Endothelial cell of umbilical vein (primary cell): ENCODE data around the gene COL20A1. TPM values are rescaled to one million over a fixed set of nuclear protein-coding genes. Genes with fewer than 3 reads are reported as not detected.

Experiments
- BruUV-seq: library from RNA; stranded (reverse); fragments of 400-500 nt; replicated peaks from 2 replicates; lab custom pipeline; 2021; lab: Mats Ljungman, UMichigan
- CTCF ChIA-PET: fragments of 300-600, 350-600 bp; sonication (Branson Sonifier 250); formaldehyde crosslinking; loops from one replicate; lab custom pipeline; 2021; ENCODE audit warnings: antibody characterized with exemption, inconsistent platforms; lab: Charles Lee
- POLR2A ChIA-PET: fragments of 300-600, 350-600 bp; sonication (Branson Sonifier 250); formaldehyde crosslinking; loops from one replicate; lab custom pipeline; 2021; ENCODE audit warnings: antibody characterized with exemption, inconsistent platforms; lab: Charles Lee
- DNase-seq: peaks from one replicate; pipeline ENCODE4 v3.0.0-alpha.2; 2011; ENCODE audit warnings: low read depth, low spot score
- FAIRE-seq: peaks from 2 replicates; lab custom pipeline; 2011; peaks lifted over from hg19 to GRCh38; lab: Jason Lieb, UNC
- H2AFZ ChIP-seq: 2 replicates; pipeline ENCODE4 v1.6.0; 2012; ENCODE audit warnings: low read depth, low read length, control low read depth, inconsistent platforms
- H3K27ac ChIP-seq: 2 replicates; pipeline ENCODE4 v1.5.1; 2011; ENCODE audit warnings: low read depth, mild to moderate bottlenecking, control low read depth, low read length, moderate library complexity; ENCODE audit not compliant: insufficient read depth
- H3K27me3 ChIP-seq, 2 experiments: 2 replicates each; pipeline versions ENCODE4 v1.6.0 to v1.6.1; 2011; ENCODE audit warnings: low read length in 2 of 2, mixed read lengths in 1 of 2; ENCODE audit not compliant: control insufficient read depth in 2 of 2, insufficient read depth in 2 of 2
- H3K36me3 ChIP-seq, 2 experiments: 2 replicates in 1 of 2; 3 replicates in 1 of 2; pipeline ENCODE4 v1.5.1; 2011; ENCODE audit warnings: low read length in 2 of 2, mild to moderate bottlenecking in 1 of 2, moderate library complexity in 1 of 2; ENCODE audit not compliant: control insufficient read depth in 2 of 2, insufficient read depth in 2 of 2; ENCODE audit errors: extremely low read depth in 1 of 2
- H3K4me1 ChIP-seq: 3 replicates; pipeline ENCODE4 v1.5.1; 2011; ENCODE audit warnings: mild to moderate bottlenecking, low read length; ENCODE audit not compliant: control insufficient read depth, insufficient read depth; ENCODE audit errors: extremely low read depth
- H3K4me2 ChIP-seq: 2 replicates; pipeline ENCODE4 v1.6.1; 2011; ENCODE audit warnings: low read length, control low read depth, mixed read lengths; ENCODE audit not compliant: insufficient read depth
- H3K4me3 ChIP-seq, 3 experiments: fragments of 200-600 bp in 1 of 3; sonication (generic), shearing (Covaris generic) in 1 of 3; replicated peaks in 1 of 3; 2 replicates each; pipeline ENCODE4 v1.5.1; 2011 to 2016; ENCODE audit warnings: control low read depth in 3 of 3, low read length in 3 of 3, mild to moderate bottlenecking in 2 of 3, inconsistent platforms in 1 of 3, low read depth in 1 of 3, moderate library complexity in 1 of 3; ENCODE audit not compliant: insufficient read depth in 1 of 3
- H3K79me2 ChIP-seq: 2 replicates; pipeline ENCODE4 v1.6.0; 2012; ENCODE audit warnings: low read length, inconsistent platforms; ENCODE audit not compliant: control insufficient read depth, insufficient read depth
- H3K9ac ChIP-seq: replicated peaks from 2 replicates; pipeline ENCODE3; 2011; ENCODE audit warnings: low read length, control low read depth; ENCODE audit not compliant: insufficient read depth; ENCODE audit errors: extremely low read depth
- H3K9me1 ChIP-seq: replicated peaks from 3 replicates; pipeline ENCODE4 v1.6.0; 2011; ENCODE audit warnings: mild to moderate bottlenecking, low read length; ENCODE audit not compliant: control insufficient read depth, insufficient read depth; ENCODE audit errors: extremely low read depth
- H3K9me3 ChIP-seq: replicated peaks from 2 replicates; pipeline ENCODE4 v1.5.1; 2012; ENCODE audit warnings: low read length, inconsistent platforms; ENCODE audit not compliant: control insufficient read depth, insufficient read depth
- H4K20me1 ChIP-seq: replicated peaks from 2 replicates; pipeline ENCODE3; 2011; ENCODE audit warnings: mild to moderate bottlenecking, low read length; ENCODE audit not compliant: control insufficient read depth, insufficient read depth; ENCODE audit errors: extremely low read depth
- CTCF ChIP-seq, 2 donors: IDR thresholded peaks; 1 replicate in 1 of 2; 2 replicates in 1 of 2; pipeline ENCODE4 v1.5.1; 2011; ENCODE audit warnings: low read length in 2 of 2, mild to moderate bottlenecking in 2 of 2, moderate library complexity in 2 of 2, control low read depth in 1 of 2, inconsistent platforms in 1 of 2, low read depth in 1 of 2; ENCODE audit not compliant: insufficient read depth in 1 of 2; ENCODE audit errors: extremely low read depth in 1 of 2
- EZH2 ChIP-seq: IDR thresholded peaks from 2 replicates; pipeline ENCODE4 v1.6.1; 2012; ENCODE audit warnings: borderline replicate concordance, low read depth, mild to moderate bottlenecking, moderate library complexity, low read length, inconsistent platforms; ENCODE audit not compliant: severe bottlenecking
- GATA2 ChIP-seq: IDR thresholded peaks from 2 replicates; pipeline ENCODE4 v1.7.0; 2011; ENCODE audit warnings: low read depth, mild to moderate bottlenecking, moderate library complexity, mixed read lengths, low read length; ENCODE audit not compliant: insufficient read length, insufficient read depth
- MYC ChIP-seq: IDR thresholded peaks from one replicate; pipeline ENCODE4 v1.6.1; 2011; ENCODE audit warnings: mild to moderate bottlenecking, low read depth, low read length
- POLR2A ChIP-seq: IDR thresholded peaks from 2 replicates; pipeline ENCODE4 v1.6.1; 2012; ENCODE audit warnings: low read depth, mild to moderate bottlenecking, control low read depth, low read length
- POLR2AphosphoS5 ChIP-seq: IDR thresholded peaks from 2 replicates; pipeline ENCODE4 v1.6.1; 2012; ENCODE audit warnings: low read depth, mild to moderate bottlenecking, control low read depth, low read length, moderate library complexity; ENCODE audit not compliant: insufficient read depth
- dilution Hi-C: fragments of 300-500 bp; cut with MboI; formaldehyde crosslinking; loops from one replicate; pipeline ENCODE4 v1.15.0; 2019; ENCODE audit warnings: low sequenced_read_pairs; ENCODE audit not compliant: extremely low pct_ligation_motif_present
- intact Hi-C: fragments of 100-400 bp; cut with micrococcal nuclease; formaldehyde crosslinking; loops from one replicate; pipeline ENCODE4 v1.10.0; 2022
- polyA plus RNA-seq, 4 experiments: library from polyadenylated mRNA; depleted of rRNA in 3 of 4; stranded (reverse) in 3 of 4; unstranded in 1 of 4; fragments of >200 nt; gene quantifications; 2 replicates each; pipeline versions ENCODE4 v1.2.1 to v1.2.3, GENCODE V29; 2011 to 2012; ENCODE audit warnings: missing spikeins in 1 of 4
- total RNA-seq: library from RNA; stranded (reverse); gene quantifications from 2 replicates; pipeline ENCODE4 v1.2.3, GENCODE V29; 2021

The COL20A1 gene
- total and polyA plus RNA-seq, 2 donors (not counting 3 experiments of a cell fraction or from before 2014, with no cell fraction given) = not detected

GRCh38 chr20:63369024-63369530 lies 76.1 kb downstream of the COL20A1 start:
- Histone ChIP-seq H3K27ac (no peak overlapping the region), H4K20me1 (no peaks in the 10 kb centered on the region), H2AFZ (no peak overlapping the region), H3K4me3 (no peak overlapping the region), H3K27me3 (no peaks in the 10 kb centered on the region), H3K4me1 (no peaks in the 10 kb centered on the region), H3K9me3 (no peaks in the 10 kb centered on the region), H3K79me2 (no peaks in the 10 kb centered on the region), H3K4me2 (no peak overlapping the region), H3K9me1 (no peaks in the 10 kb centered on the region), H3K9ac (no peak overlapping the region), H3K36me3 (no peaks in the 10 kb centered on the region)
- intact Hi-C loops = no loop called here
- DNase-seq (no peak), FAIRE-seq (no peak)
- ChIA-PET POLR2A (no interaction called here), CTCF (no interaction called here)
- TF ChIP-seq POLR2AphosphoS5 (no peak), GATA2 (no peak), EZH2 (no peak), POLR2A (no peak), CTCF (IDR thresholded peaks at IDR 0.05; ENCODE audit: extremely low read depth in 1 of 2, insufficient read depth in 1 of 2, low read depth in 1 of 2, low read length in 2 of 2) (no peak), MYC (no peak)
- dilution Hi-C loops = no loop called here
- no TSS peak for BruUV-seq
